GM19463 (cell line): ENCODE measurements around the gene FBL.

ENCODE experiments used
- ATAC-seq: cut with Tn5 transposase; IDR thresholded peaks from one replicate; pipeline ENCODE4 v1.9.1; 2021; ENCODE audit warnings: mild to moderate bottlenecking, moderate library complexity; ENCODE audit not compliant: unreplicated experiment

The FBL gene

GRCh38 chr19:39796000-39796498 lies 50.1 kb downstream of the FBL start:
- no peak for ATAC-seq

GRCh38 chr19:39795001-39795400 lies 51.2 kb downstream of the FBL start:
- no peak for ATAC-seq

- peak; percentile 60 for ATAC-seq
Observed at GRCh38 chr19:39792999-39793546, 53.1 kb downstream of the FBL start.

GRCh38 chr19:39788244-39788643 lies 57.9 kb downstream of the FBL start:
- no peak for ATAC-seq
